ENCODE results near the gene TECPR2.
"Not testable (repeated sequence)": the region's sequence is repeated elsewhere in the genome, so short reads cannot be mapped to it uniquely, and the experiment has no call there.

The TECPR2 gene

GRCh38 chr14:102545461-102546265 is 182.9 kb downstream of the TECPR2 start:
- Histone ChIP-seq H3K36me3 (ENCODE audit: control insufficient read depth, low read length) (no peaks in the 10 kb centered on the region), H3K4me3 (ENCODE audit: low read length) (peak overlapping the region; percentile 27; the same call in 1 of the 2 replicates), H3F3A (ENCODE audit: control insufficient read depth, insufficient read depth) (peaks cover 7% of the 10 kb centered on the region; the same call in 1 of the 2 replicates), H3K27ac (ENCODE audit: low read depth, low read length) (no peak overlapping the region), H4K20me1 (ENCODE audit: control insufficient read depth, insufficient read depth, low read depth, low read length) (no peaks in the 10 kb centered on the region), H3K9me2 (replicated peaks; ENCODE audit: control insufficient read depth, low read length) (no peaks in the 10 kb centered on the region), H3K4me1 (ENCODE audit: control insufficient read depth, low read length) (peaks cover 31% of the 10 kb centered on the region), H3K4me2 (ENCODE audit: low read length) (peak overlapping the region; percentile 48; the same call in 1 of the 2 replicates), H3K27me3 (ENCODE audit: control insufficient read depth, low read length) (peaks cover 40% of the 10 kb centered on the region), H3K79me2 (ENCODE audit: control insufficient read depth, low read length) (no peaks in the 10 kb centered on the region), H3K9me3 (ENCODE audit: control insufficient read depth, insufficient read depth, low read length) (no peaks in the 10 kb centered on the region)
- TF ChIP-seq CTCF (IDR thresholded peaks at IDR 0.05; ENCODE audit: low read depth, low read length, poor library complexity, severe bottlenecking), result no peak
- TF ChIP-seq EZH2phosphoT487 (IDR thresholded peaks at IDR 0.05; ENCODE audit: borderline replicate concordance, low read length), result no peak

DNA sequence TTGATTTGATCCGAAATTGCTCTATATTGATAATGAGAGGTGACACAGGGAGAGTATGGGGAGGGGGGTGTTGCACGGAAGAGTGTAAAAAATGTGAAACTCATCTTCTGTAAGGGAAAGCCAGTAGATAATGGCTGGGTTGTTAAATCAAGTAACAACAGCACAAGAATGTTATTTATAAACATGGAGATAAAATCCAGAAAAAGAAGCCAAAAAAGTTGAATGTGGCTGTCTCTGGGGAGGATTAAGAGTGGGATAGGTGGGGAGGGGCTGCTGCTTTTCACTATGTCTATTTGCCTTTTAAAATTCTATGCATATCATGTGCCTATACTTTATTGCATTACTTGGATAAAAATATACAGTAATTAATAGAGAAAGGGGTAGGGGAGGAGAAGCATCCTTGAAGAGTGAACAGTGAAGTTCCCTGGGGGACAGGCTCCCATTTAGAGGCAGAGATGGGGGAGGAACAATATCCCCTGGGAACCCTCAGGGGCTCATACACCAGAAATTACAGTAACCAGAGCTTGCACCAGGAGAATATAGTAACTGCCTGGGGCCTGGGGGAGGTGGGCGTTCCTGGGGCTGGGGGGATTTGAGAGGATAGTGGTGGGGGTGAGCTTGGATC is 186.0 kb downstream of the TECPR2 start:
- H3K4me2 ChIP-seq (ENCODE audit: low read length), result no peak overlapping the region
- H4K20me1 ChIP-seq (ENCODE audit: control insufficient read depth, insufficient read depth, low read depth, low read length), result no peaks in the 10 kb centered on the region
- peaks cover 27% of the 10 kb centered on the region for H3K27me3 ChIP-seq (ENCODE audit: control insufficient read depth, low read length)
- H3K4me1 ChIP-seq (ENCODE audit: control insufficient read depth, low read length), result peaks cover 36% of the 10 kb centered on the region
- no peaks in the 10 kb centered on the region for H3K36me3 ChIP-seq (ENCODE audit: control insufficient read depth, low read length)
- H3K9me2 ChIP-seq (replicated peaks; ENCODE audit: control insufficient read depth, low read length), result no peaks in the 10 kb centered on the region
- H3K4me3 ChIP-seq (ENCODE audit: low read length), result no peak overlapping the region
- H3K79me2 ChIP-seq (ENCODE audit: control insufficient read depth, low read length), result no peaks in the 10 kb centered on the region
- TF ChIP-seq CTCF (IDR thresholded peaks at IDR 0.05; ENCODE audit: low read depth, low read length, poor library complexity, severe bottlenecking) (no peak), EZH2phosphoT487 (IDR thresholded peaks at IDR 0.05; ENCODE audit: borderline replicate concordance, low read length) (no peak)
- no peak overlapping the region for H3K27ac ChIP-seq (ENCODE audit: low read depth, low read length)
- H3K9me3 ChIP-seq (ENCODE audit: control insufficient read depth, insufficient read depth, low read length), result no peaks in the 10 kb centered on the region
- peaks cover 7% of the 10 kb centered on the region; the same call in 1 of the 2 replicates for H3F3A ChIP-seq (ENCODE audit: control insufficient read depth, insufficient read depth)

DNA sequence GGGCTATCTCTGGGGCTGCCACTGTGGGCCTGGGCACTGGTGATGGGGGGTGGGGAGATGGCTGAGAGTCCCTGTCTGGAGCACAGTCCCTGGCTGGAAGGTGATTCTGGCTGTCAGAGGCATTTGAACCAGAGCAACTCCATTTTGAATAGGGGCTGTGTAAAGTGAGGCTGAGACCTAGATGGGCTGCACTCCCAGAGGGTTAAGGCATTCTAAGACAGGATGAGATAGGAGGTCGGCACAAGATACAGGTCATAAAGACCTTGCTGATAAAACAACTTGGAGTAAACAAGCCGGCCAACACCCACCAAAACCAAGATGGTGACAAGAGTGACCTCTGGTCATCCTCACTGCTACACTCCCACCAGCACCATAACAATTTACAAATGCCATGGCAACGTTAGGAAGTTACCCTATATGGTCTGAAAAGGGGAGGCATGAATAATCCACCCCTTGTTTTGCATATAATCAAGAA is 188.2 kb downstream of the TECPR2 start:
- H3K4me1 ChIP-seq (ENCODE audit: control insufficient read depth, low read length), result peaks cover 36% of the 10 kb centered on the region
- H3K27ac ChIP-seq (ENCODE audit: low read depth, low read length); H3K4me2 ChIP-seq (ENCODE audit: low read length); H3K9me3 ChIP-seq (ENCODE audit: control insufficient read depth, insufficient read depth, low read length); H4K20me1 ChIP-seq (ENCODE audit: control insufficient read depth, insufficient read depth, low read depth, low read length); H3K36me3 ChIP-seq (ENCODE audit: control insufficient read depth, low read length); H3K9me2 ChIP-seq (replicated peaks; ENCODE audit: control insufficient read depth, low read length); H3K4me3 ChIP-seq (ENCODE audit: low read length); H3K79me2 ChIP-seq (ENCODE audit: control insufficient read depth, low read length); H3F3A ChIP-seq (ENCODE audit: control insufficient read depth, insufficient read depth): not testable (repeated sequence)
- peaks cover 14% of the 10 kb centered on the region for H3K27me3 ChIP-seq (ENCODE audit: control insufficient read depth, low read length)

All from DOHH2 (cell line).